Esophagus muscularis mucosa (tissue), 4 donors: Measurements from ENCODE around the gene ZNF484.

Experiments used
- EP300 ChIP-seq: sonication (generic); formaldehyde crosslinking; IDR thresholded peaks from one replicate; pipeline ENCODE4 v1.6.1; 2017; ENCODE audit warnings: antibody characterized with exemption
- POLR2A ChIP-seq: fragments of 450-650 bp; IDR thresholded peaks from one replicate; pipeline ENCODE4 v1.6.1; 2017; ENCODE audit warnings: antibody characterized with exemption, moderate library complexity, mild to moderate bottlenecking, low read depth
- POLR2AphosphoS5 ChIP-seq, 2 donors: sonication (generic); formaldehyde crosslinking; IDR thresholded peaks; one replicate each; pipeline ENCODE4 v1.6.1; 2017; ENCODE audit warnings: antibody characterized with exemption in 2 of 2
- TF ChIP-seq, protein P1 (sequence below), 3 experiments: fragments of 200-600 bp in 2 of 3; fragments of 450-650 bp in 1 of 3; sonication (generic) in 2 of 3; IDR thresholded peaks; one replicate each; pipeline ENCODE4 v1.5.1; 2017 to 2019; ENCODE audit warnings: antibody characterized with exemption in 3 of 3, mild to moderate bottlenecking in 2 of 3, moderate library complexity in 1 of 3

DNA sequence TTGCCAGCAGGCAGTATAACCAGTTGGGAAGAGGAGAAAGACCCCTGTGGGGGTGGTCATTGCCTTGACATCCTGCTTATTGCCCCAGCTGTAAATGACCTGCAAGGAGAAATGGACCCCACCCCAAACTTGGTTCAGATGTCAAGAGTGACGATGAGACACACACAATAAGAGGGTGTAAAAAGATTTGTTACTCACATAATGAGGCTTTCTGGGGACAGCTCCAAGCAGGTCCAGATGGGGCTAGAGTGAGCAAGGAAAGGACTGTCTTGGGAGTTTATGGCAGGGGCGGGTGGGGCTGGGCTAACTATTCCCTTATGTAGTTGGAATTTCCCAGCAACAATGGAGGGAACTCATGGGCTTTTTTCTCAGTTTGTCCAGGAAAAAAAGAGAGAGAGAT lies 24.1 kb downstream of the ZNF484 start:
- TF ChIP-seq, protein P1, sequence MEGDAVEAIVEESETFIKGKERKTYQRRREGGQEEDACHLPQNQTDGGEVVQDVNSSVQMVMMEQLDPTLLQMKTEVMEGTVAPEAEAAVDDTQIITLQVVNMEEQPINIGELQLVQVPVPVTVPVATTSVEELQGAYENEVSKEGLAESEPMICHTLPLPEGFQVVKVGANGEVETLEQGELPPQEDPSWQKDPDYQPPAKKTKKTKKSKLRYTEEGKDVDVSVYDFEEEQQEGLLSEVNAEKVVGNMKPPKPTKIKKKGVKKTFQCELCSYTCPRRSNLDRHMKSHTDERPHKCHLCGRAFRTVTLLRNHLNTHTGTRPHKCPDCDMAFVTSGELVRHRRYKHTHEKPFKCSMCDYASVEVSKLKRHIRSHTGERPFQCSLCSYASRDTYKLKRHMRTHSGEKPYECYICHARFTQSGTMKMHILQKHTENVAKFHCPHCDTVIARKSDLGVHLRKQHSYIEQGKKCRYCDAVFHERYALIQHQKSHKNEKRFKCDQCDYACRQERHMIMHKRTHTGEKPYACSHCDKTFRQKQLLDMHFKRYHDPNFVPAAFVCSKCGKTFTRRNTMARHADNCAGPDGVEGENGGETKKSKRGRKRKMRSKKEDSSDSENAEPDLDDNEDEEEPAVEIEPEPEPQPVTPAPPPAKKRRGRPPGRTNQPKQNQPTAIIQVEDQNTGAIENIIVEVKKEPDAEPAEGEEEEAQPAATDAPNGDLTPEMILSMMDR (IDR thresholded peaks at IDR 0.05), result no peak
- TF ChIP-seq EP300 (no peak), POLR2A (no peak), POLR2AphosphoS5 (IDR thresholded peaks at IDR 0.05) (no peak)
